Natural killer cell (primary cell): ENCODE measurements around the gene DNM2. TPM values are rescaled to one million over a fixed set of nuclear protein-coding genes. Genes with fewer than 3 reads are reported as not detected.
A peak's percentile ranks its signal among the peaks of the same experiment; 100 is the strongest.

ENCODE experiments used
- ATAC-seq, 3 donors: fragments of 150-1000 bp in 2 of 3; fragments of 200-7000 bp in 1 of 3; cut with Tn5 transposase; 1 replicate in 1 of 3; 2 replicates in 2 of 3; pipeline ENCODE4 v1.10.0; 2021; ENCODE audit warnings: mild to moderate bottlenecking in 2 of 3, moderate library complexity in 2 of 3
- DNase-seq, 2 donors: peaks; one replicate each; pipeline versions ENCODE4 v3.0.0 to v3.0.0-alpha.2; 2013 to 2021; ENCODE audit warnings: mixed read lengths in 1 of 2
- H3K27ac ChIP-seq: one replicate; pipeline ENCODE4 v1.5.1; 2013; ENCODE audit warnings: mild to moderate bottlenecking, low read length
- H3K27me3 ChIP-seq: one replicate; pipeline ENCODE4 v1.6.1; 2013; ENCODE audit warnings: low read length; ENCODE audit not compliant: control insufficient read depth, insufficient read depth
- H3K36me3 ChIP-seq: one replicate; pipeline ENCODE4 v1.6.1; 2013; ENCODE audit warnings: low read length; ENCODE audit not compliant: control insufficient read depth, insufficient read depth
- H3K4me1 ChIP-seq: one replicate; pipeline ENCODE4 v1.6.1; 2013; ENCODE audit warnings: low read length; ENCODE audit not compliant: control insufficient read depth, insufficient read depth
- H3K4me3 ChIP-seq: one replicate; pipeline ENCODE4 v1.5.1; 2013; ENCODE audit warnings: low read length
- H3K9me3 ChIP-seq: one replicate; pipeline ENCODE4 v1.6.1; 2013; ENCODE audit warnings: low read length; ENCODE audit not compliant: control insufficient read depth, insufficient read depth
- H3K27ac Mint-ChIP-seq, 2 donors: one replicate each; pipeline ENCODE4 v1.8.0; 2022; ENCODE audit warnings: mild to moderate bottlenecking in 2 of 2, mixed read lengths in 2 of 2, moderate library complexity in 1 of 2
- H3K27me3 Mint-ChIP-seq, 2 donors: one replicate each; pipeline ENCODE4 v1.8.0; 2022; ENCODE audit warnings: low read depth in 2 of 2, mixed read lengths in 2 of 2
- H3K36me3 Mint-ChIP-seq: one replicate; pipeline ENCODE4 v1.8.0; 2022; ENCODE audit warnings: mixed read lengths
- H3K4me1 Mint-ChIP-seq, 2 donors: one replicate each; pipeline ENCODE4 v1.8.0; 2022; ENCODE audit warnings: mixed read lengths in 2 of 2
- H3K4me3 Mint-ChIP-seq: one replicate; pipeline ENCODE4 v1.8.0; 2022; ENCODE audit warnings: mild to moderate bottlenecking, moderate library complexity, mixed read lengths
- H3K9me3 Mint-ChIP-seq, 2 donors: one replicate each; pipeline ENCODE4 v1.8.0; 2022; ENCODE audit warnings: mixed read lengths in 2 of 2
- WGBS: methylation state at CpG from one replicate; pipeline ENCODE4 v1.1.7; 2013; ENCODE audit warnings: missing lambda C conversion rate; ENCODE audit not compliant: insufficient coverage; 5-methylcytosine and 5-hydroxymethylcytosine counted together
- intact Hi-C: fragments of 100-400 bp; cut with micrococcal nuclease; formaldehyde crosslinking; loops from one replicate; pipeline ENCODE4 v1.14.2; 2022
- total RNA-seq, 4 donors: library from RNA; stranded (reverse); fragments of 120-200 nt in 1 of 4; gene quantifications; one replicate each; pipeline versions ENCODE4 v1.2.3 to v1.2.4, GENCODE V29; 2013 to 2022
- TF ChIP-seq, protein P1 (sequence below): fragments of 200-600 bp; IDR thresholded peaks from one replicate; pipeline ENCODE4 v1.8.0; 2022; ENCODE audit warnings: antibody characterized with exemption

Gene DNM2
- total RNA-seq, result 100 to 1,000 TPM; 419 to 491 (median 428) TPM
- 217 TPM for total RNA-seq (2013)

DNA sequence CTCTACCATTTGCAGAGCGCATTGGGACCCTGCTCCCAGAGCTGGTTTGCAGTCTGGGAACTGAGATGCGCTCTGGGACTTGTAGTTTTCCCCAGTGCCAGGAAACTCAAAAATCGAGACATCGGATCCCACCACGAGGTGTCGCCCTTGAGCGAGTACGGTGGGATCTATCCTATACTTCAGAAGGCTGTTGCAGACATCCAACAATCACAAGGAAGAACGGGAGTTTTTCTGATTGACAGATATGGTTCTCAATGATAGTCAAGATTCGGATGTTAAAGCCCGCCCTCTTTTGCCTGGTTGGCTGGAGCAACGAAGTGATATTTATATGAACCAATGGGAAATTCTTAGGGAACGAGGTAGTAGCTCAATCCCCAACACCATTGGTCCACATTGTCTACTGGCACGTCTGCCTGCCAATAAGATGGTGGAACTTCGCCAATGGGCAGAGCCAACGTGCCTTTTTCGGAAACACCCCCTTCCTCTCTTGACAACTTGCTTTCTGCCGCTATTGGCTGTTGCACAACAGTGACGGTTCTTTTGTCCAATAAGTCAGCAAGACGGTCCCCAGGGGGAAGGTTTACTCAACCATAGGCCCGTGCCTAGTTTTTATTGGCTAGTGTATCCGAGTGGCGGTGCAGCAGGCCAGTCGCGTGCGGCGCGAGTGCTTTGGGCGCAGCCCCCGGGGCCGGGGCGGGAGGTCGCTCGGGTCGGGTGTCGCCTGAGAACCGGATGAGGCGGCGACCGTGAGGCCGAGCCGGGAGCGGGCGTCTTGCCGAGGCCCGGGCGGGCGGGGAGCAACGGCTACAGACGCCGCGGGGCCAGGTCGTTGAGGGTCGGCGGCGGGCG lies at the start of gene DNM2:
DNM2 (plus strand) TSS at position 724 of the 849 bp plus-strand sequence. CDS start 164 bp downstream, outside the sequence.
- peaks cover 53% of the 10 kb centered on the region for H3K4me1 ChIP-seq
- under 1% methylated on average over 57 of the region's 57 CpGs for WGBS

DNA sequence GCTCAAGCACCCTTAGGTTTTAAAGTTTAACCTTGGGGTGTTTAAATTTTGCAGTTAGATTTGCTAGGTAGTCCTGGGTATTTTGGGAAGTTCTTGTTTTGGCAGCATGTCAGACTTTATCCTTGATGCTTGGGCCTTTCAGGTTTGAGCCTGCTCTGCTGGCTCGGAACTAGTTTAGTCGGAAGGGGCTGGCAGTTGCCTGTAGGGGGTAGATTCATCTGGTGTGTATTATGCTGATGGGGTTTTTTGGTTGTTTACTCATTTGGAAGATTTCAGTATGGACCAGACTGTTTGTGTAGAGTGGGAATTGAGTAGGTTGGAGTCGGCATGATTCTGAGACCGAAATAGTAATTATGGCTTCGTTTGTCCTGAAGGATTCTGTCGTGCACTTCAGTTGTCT lies 48.6 kb upstream of the DNM2 start:
- H3K27ac Mint-ChIP-seq, result peak overlapping the region; percentile 18 to 51
- WGBS, result 89% methylated on average over 6 of the region's 6 CpGs
- H3K4me1 Mint-ChIP-seq, result peaks cover 33 to 34% of the 10 kb centered on the region in 2 donors
- ATAC-seq, result no peak
- intact Hi-C loops, result no loop called here
- no peaks in the 10 kb centered on the region for H3K27me3 ChIP-seq
- no peaks in the 10 kb centered on the region for H3K27me3 Mint-ChIP-seq
- H3K4me1 ChIP-seq, result peaks cover 13% of the 10 kb centered on the region
- no peak for DNase-seq
- TF ChIP-seq, protein P1, sequence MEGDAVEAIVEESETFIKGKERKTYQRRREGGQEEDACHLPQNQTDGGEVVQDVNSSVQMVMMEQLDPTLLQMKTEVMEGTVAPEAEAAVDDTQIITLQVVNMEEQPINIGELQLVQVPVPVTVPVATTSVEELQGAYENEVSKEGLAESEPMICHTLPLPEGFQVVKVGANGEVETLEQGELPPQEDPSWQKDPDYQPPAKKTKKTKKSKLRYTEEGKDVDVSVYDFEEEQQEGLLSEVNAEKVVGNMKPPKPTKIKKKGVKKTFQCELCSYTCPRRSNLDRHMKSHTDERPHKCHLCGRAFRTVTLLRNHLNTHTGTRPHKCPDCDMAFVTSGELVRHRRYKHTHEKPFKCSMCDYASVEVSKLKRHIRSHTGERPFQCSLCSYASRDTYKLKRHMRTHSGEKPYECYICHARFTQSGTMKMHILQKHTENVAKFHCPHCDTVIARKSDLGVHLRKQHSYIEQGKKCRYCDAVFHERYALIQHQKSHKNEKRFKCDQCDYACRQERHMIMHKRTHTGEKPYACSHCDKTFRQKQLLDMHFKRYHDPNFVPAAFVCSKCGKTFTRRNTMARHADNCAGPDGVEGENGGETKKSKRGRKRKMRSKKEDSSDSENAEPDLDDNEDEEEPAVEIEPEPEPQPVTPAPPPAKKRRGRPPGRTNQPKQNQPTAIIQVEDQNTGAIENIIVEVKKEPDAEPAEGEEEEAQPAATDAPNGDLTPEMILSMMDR, result no peak
- H3K4me3 Mint-ChIP-seq, result no peak overlapping the region
- peaks cover 31% of the 10 kb centered on the region for H3K36me3 ChIP-seq
- H3K4me3 ChIP-seq, result no peak overlapping the region
- H3K36me3 Mint-ChIP-seq, result no peaks in the 10 kb centered on the region
- H3K9me3 Mint-ChIP-seq, result no peaks in the 10 kb centered on the region
- no peaks in the 10 kb centered on the region for H3K9me3 ChIP-seq
- H3K27ac ChIP-seq, result no peak overlapping the region

More for the DNA sequence above, at the start of gene DNM2:
- H3K9me3 ChIP-seq, result no peaks in the 10 kb centered on the region
- Mint-ChIP-seq H3K27me3 (no peaks in the 10 kb centered on the region), H3K27ac (peak within 1 kb of the TSS; percentile 92 to 95), H3K4me3 (peak within 1 kb of the TSS; percentile 98), H3K9me3 (no peaks in the 10 kb centered on the region), H3K36me3 (no peaks in the 10 kb centered on the region), H3K4me1 (peaks cover 24 to 42% of the 10 kb centered on the region in 2 donors)
- intact Hi-C loops, result loop anchor here (1.0 kb wide), 5 partner anchors 14 to 147 kb away; partner anchors contain the start of gene TMED1
- DNase-seq (peak; percentile 96 to 99), ATAC-seq (peak; percentile 82 to 94 (median 84))
- H3K36me3 ChIP-seq, result peaks cover 7% of the 10 kb centered on the region
- H3K4me3 ChIP-seq, result peak within 1 kb of the TSS; percentile 76
- TF ChIP-seq, protein P1, result peak; percentile 65
- no peaks in the 10 kb centered on the region for H3K27me3 ChIP-seq
- H3K27ac ChIP-seq, result peak within 1 kb of the TSS; percentile 68

DNA sequence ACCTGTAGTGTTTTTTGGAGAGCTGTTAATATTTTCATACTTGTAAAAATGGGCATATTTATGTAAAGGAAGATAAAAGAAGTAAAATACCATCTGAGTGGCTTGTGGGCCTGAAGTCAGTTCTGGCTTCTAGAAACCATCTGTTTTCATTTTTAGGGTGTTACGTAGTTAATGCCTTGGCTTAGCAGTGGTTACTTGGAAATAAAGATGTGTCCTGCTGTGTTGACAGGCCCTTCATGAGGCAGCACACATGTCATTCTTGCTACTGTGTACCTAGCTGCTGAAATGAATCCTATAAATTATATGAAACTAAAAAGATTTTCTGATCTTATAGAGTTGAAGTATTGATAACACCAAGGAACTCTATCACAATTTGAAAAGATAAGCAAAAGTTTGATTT lies 47.7 kb upstream of the DNM2 start:
- Histone ChIP-seq H3K4me1 (peaks cover 11% of the 10 kb centered on the region), H3K4me3 (no peak overlapping the region), H3K36me3 (peaks cover 31% of the 10 kb centered on the region), H3K27me3 (no peaks in the 10 kb centered on the region), H3K27ac (no peak overlapping the region), H3K9me3 (no peaks in the 10 kb centered on the region)
- ATAC-seq, result no peak
- Mint-ChIP-seq H3K4me3 (no peak overlapping the region), H3K27ac (peak overlapping the region; percentile 18 to 51), H3K4me1 (peaks cover 33 to 34% of the 10 kb centered on the region in 2 donors), H3K36me3 (no peaks in the 10 kb centered on the region), H3K27me3 (no peaks in the 10 kb centered on the region), H3K9me3 (no peaks in the 10 kb centered on the region)
- TF ChIP-seq, protein P1, result no peak
- WGBS, result 87% methylated on average over 1 of the region's 1 CpG
- no peak for DNase-seq
- intact Hi-C loops, result no loop called here
